DMS153 treated with DMSO at 0.1 percent for 48 hours (cell line): ENCODE results near the gene RAB42.

ENCODE experiments used
- DNase-seq: peaks from one replicate; lab custom pipeline; 2025; ENCODE audit not compliant: unreplicated experiment; lab: John Stamatoyannopoulos, UW

RAB42 gene

DNA sequence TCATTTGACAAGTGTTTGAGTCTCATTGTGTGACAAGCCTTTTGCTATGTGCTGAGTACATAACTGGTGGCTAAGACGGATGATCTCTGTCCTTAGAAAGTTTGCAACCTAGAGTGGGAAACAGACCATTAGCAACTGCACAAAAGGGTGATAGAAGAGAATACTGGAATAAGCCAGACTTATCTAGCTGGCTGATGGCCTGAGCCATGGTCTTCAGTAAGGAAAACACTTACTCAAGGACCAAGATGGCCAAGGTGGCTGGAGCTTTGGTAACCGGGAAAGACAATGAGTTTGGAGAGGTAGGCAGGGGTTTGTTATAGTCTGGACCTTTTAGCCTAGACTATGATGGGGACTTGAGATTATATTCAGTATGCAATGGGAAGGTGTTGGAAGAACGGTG, 52.4 kb downstream of the RAB42 start:
- DNase-seq, result no peak
